ENCODE data around the gene PPP1R1A.

PPP1R1A gene

GRCh38 chr12:54549774-54550451 is 38.5 kb downstream of the PPP1R1A start:
- Histone ChIP-seq H3K9me3 (ENCODE audit: control insufficient read depth in 1 of 2, low read length in 2 of 2) (no peaks in the 10 kb centered on the region), H3K27ac (ENCODE audit: low read length) (no peak overlapping the region), H3K27me3 (ENCODE audit: low read depth, low read length) (peaks cover 6% of the 10 kb centered on the region), H3K4me1 (ENCODE audit: control insufficient read depth in 1 of 2, insufficient read depth in 2 of 2, low read length in 2 of 2) (peaks cover 0 to 19% of the 10 kb centered on the region in 2 donors), H3K4me3 (ENCODE audit: low read depth in 1 of 2, low read length in 2 of 2) (peak overlapping the region; percentile 49 to 72), H3K36me3 (ENCODE audit: control insufficient read depth in 1 of 2, insufficient read depth in 2 of 2, low read length in 2 of 2) (no peaks in the 10 kb centered on the region)

GRCh38 chr12:54546511-54546910 is 41.9 kb downstream of the PPP1R1A start:
- no peak overlapping the region for H3K4me3 ChIP-seq (ENCODE audit: low read depth in 1 of 2, low read length in 2 of 2)
- no peaks in the 10 kb centered on the region for H3K9me3 ChIP-seq (ENCODE audit: control insufficient read depth in 1 of 2, low read length in 2 of 2)
- H3K27me3 ChIP-seq (ENCODE audit: low read depth, low read length): peaks cover 6% of the 10 kb centered on the region
- peaks cover 0 to 15% of the 10 kb centered on the region in 2 donors for H3K36me3 ChIP-seq (ENCODE audit: control insufficient read depth in 1 of 2, insufficient read depth in 2 of 2, low read length in 2 of 2)
- no peak overlapping the region for H3K27ac ChIP-seq (ENCODE audit: low read length)
- peaks cover 0 to 19% of the 10 kb centered on the region in 2 donors for H3K4me1 ChIP-seq (ENCODE audit: control insufficient read depth in 1 of 2, insufficient read depth in 2 of 2, low read length in 2 of 2)

GRCh38 chr12:54544743-54545142 is 43.7 kb downstream of the PPP1R1A start:
- Histone ChIP-seq H3K9me3 (ENCODE audit: control insufficient read depth in 1 of 2, low read length in 2 of 2) (no peaks in the 10 kb centered on the region), H3K4me3 (ENCODE audit: low read depth in 1 of 2, low read length in 2 of 2) (no peak overlapping the region), H3K4me1 (ENCODE audit: control insufficient read depth in 1 of 2, insufficient read depth in 2 of 2, low read length in 2 of 2) (peaks cover 0 to 10% of the 10 kb centered on the region in 2 donors), H3K36me3 (ENCODE audit: control insufficient read depth in 1 of 2, insufficient read depth in 2 of 2, low read length in 2 of 2) (peaks cover 0 to 20% of the 10 kb centered on the region in 2 donors), H3K27me3 (ENCODE audit: low read depth, low read length) (peaks cover 2% of the 10 kb centered on the region), H3K27ac (ENCODE audit: low read length) (no peak overlapping the region)

- Histone ChIP-seq H3K36me3 (ENCODE audit: control insufficient read depth in 1 of 2, insufficient read depth in 2 of 2, low read length in 2 of 2) (peaks cover 0 to 20% of the 10 kb centered on the region in 2 donors), H3K27ac (ENCODE audit: low read length) (no peak overlapping the region), H3K9me3 (ENCODE audit: control insufficient read depth in 1 of 2, low read length in 2 of 2) (no peaks in the 10 kb centered on the region), H3K4me3 (ENCODE audit: low read depth in 1 of 2, low read length in 2 of 2) (no peak overlapping the region), H3K4me1 (ENCODE audit: control insufficient read depth in 1 of 2, insufficient read depth in 2 of 2, low read length in 2 of 2) (no peaks in the 10 kb centered on the region), H3K27me3 (ENCODE audit: low read depth, low read length) (no peaks in the 10 kb centered on the region)
These were observed 44.9 kb downstream of the PPP1R1A start for GRCh38 chr12:54543526-54543925.

GRCh38 chr12:54541751-54542290 is 46.6 kb downstream of the PPP1R1A start:
- H3K9me3 ChIP-seq (ENCODE audit: control insufficient read depth in 1 of 2, low read length in 2 of 2): no peaks in the 10 kb centered on the region
- H3K27ac ChIP-seq (ENCODE audit: low read length): no peak overlapping the region

GRCh38 chr12:54538136-54538700 is 50.2 kb downstream of the PPP1R1A start:
- Histone ChIP-seq H3K4me1 (ENCODE audit: control insufficient read depth in 1 of 2, insufficient read depth in 2 of 2, low read length in 2 of 2) (no peaks in the 10 kb centered on the region), H3K36me3 (ENCODE audit: control insufficient read depth in 1 of 2, insufficient read depth in 2 of 2, low read length in 2 of 2) (peaks cover 0 to 25% of the 10 kb centered on the region in 2 donors), H3K27me3 (ENCODE audit: low read depth, low read length) (no peaks in the 10 kb centered on the region)

More at GRCh38 chr12:54541751-54542290, 46.6 kb downstream of the PPP1R1A start:
- no peaks in the 10 kb centered on the region for H3K4me1 ChIP-seq (ENCODE audit: control insufficient read depth in 1 of 2, insufficient read depth in 2 of 2, low read length in 2 of 2)
- H3K27me3 ChIP-seq (ENCODE audit: low read depth, low read length): no peaks in the 10 kb centered on the region
- no peak overlapping the region for H3K4me3 ChIP-seq (ENCODE audit: low read depth in 1 of 2, low read length in 2 of 2)
- H3K36me3 ChIP-seq (ENCODE audit: control insufficient read depth in 1 of 2, insufficient read depth in 2 of 2, low read length in 2 of 2): peaks cover 0 to 20% of the 10 kb centered on the region in 2 donors

GRCh38 chr12:54535474-54535873 is 53.0 kb downstream of the PPP1R1A start:
- H3K27ac ChIP-seq (ENCODE audit: low read length): no peak overlapping the region
- no peak overlapping the region for H3K4me3 ChIP-seq (ENCODE audit: low read depth in 1 of 2, low read length in 2 of 2)
- H3K9me3 ChIP-seq (ENCODE audit: control insufficient read depth in 1 of 2, low read length in 2 of 2): no peaks in the 10 kb centered on the region
- peaks cover 5 to 17% of the 10 kb centered on the region in 2 donors for H3K36me3 ChIP-seq (ENCODE audit: control insufficient read depth in 1 of 2, insufficient read depth in 2 of 2, low read length in 2 of 2)
- no peaks in the 10 kb centered on the region for H3K27me3 ChIP-seq (ENCODE audit: low read depth, low read length)
- H3K4me1 ChIP-seq (ENCODE audit: control insufficient read depth in 1 of 2, insufficient read depth in 2 of 2, low read length in 2 of 2): no peaks in the 10 kb centered on the region

More at GRCh38 chr12:54538136-54538700, 50.2 kb downstream of the PPP1R1A start:
- Histone ChIP-seq H3K9me3 (ENCODE audit: control insufficient read depth in 1 of 2, low read length in 2 of 2) (no peaks in the 10 kb centered on the region), H3K4me3 (ENCODE audit: low read depth in 1 of 2, low read length in 2 of 2) (no peak overlapping the region), H3K27ac (ENCODE audit: low read length) (no peak overlapping the region)

- Histone ChIP-seq H3K9me3 (ENCODE audit: control insufficient read depth in 1 of 2, low read length in 2 of 2) (no peaks in the 10 kb centered on the region), H3K27me3 (ENCODE audit: low read depth, low read length) (no peaks in the 10 kb centered on the region), H3K27ac (ENCODE audit: low read length) (no peak overlapping the region), H3K4me1 (ENCODE audit: control insufficient read depth in 1 of 2, insufficient read depth in 2 of 2, low read length in 2 of 2) (peaks cover 0 to 5% of the 10 kb centered on the region in 2 donors), H3K36me3 (ENCODE audit: control insufficient read depth in 1 of 2, insufficient read depth in 2 of 2, low read length in 2 of 2) (peaks cover 5 to 22% of the 10 kb centered on the region in 2 donors), H3K4me3 (ENCODE audit: low read depth in 1 of 2, low read length in 2 of 2) (no peak overlapping the region)
These were observed 58.9 kb downstream of the PPP1R1A start for GRCh38 chr12:54529581-54529980.

All from muscle layer of duodenum (tissue), 2 donors.